Measurements from ENCODE around the gene HIPK2.
A peak's percentile ranks its signal among the peaks of the same experiment; 100 is the strongest.
"Not testable (repeated sequence)": the region's sequence is repeated elsewhere in the genome, so short reads cannot be mapped to it uniquely, and the experiment has no call there.

Gene HIPK2

DNA sequence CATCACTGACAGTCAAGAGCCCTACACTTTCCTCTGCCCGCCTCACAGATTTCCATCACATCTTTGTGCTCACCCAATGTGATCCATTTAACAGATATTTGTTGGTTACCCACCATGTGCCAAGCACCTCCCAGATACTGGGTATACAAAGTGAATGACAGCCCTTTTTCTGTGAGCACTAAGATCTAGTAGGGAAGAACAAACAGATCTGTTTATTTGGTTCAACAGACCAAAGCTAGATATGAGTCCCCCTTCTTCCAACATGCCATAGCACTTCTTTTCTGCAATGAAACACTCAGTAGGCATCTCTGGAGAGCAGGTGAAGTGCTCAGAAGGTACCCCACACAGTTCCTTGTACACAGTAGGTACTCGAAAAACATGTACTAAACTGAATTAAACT lies 101.4 kb downstream of the HIPK2 start:
- TF ChIP-seq, protein P1, sequence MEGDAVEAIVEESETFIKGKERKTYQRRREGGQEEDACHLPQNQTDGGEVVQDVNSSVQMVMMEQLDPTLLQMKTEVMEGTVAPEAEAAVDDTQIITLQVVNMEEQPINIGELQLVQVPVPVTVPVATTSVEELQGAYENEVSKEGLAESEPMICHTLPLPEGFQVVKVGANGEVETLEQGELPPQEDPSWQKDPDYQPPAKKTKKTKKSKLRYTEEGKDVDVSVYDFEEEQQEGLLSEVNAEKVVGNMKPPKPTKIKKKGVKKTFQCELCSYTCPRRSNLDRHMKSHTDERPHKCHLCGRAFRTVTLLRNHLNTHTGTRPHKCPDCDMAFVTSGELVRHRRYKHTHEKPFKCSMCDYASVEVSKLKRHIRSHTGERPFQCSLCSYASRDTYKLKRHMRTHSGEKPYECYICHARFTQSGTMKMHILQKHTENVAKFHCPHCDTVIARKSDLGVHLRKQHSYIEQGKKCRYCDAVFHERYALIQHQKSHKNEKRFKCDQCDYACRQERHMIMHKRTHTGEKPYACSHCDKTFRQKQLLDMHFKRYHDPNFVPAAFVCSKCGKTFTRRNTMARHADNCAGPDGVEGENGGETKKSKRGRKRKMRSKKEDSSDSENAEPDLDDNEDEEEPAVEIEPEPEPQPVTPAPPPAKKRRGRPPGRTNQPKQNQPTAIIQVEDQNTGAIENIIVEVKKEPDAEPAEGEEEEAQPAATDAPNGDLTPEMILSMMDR (conservative IDR thresholded peaks at IDR 0.05), result no peak
- peak overlapping the region; percentile 98; the same call in 1 of the 2 replicates for H3K27ac ChIP-seq

GRCh38 chr7:139675127-139676125 lies 102.4 kb downstream of the HIPK2 start:
- TF ChIP-seq, protein P1 (conservative IDR thresholded peaks at IDR 0.05), result no peak
- peak overlapping the region; percentile 98 for H3K27ac ChIP-seq

DNA sequence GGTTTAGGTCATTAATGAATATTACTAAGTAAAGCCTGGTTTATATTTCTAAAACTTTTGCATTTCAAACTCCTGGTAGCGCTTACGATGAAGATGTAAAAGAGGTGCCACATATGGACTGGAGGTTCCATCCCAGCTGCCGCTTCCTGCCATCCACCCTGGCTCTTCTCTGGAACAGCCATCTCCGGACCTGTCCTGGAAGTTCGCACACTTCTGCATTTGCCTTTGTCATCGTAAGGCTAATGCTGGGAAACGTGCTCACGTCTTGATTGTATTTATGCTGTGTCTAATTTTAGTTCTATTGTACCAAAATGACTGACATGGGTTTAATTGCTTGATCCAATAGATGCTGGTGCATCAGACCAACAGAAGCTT lies 103.1 kb downstream of the HIPK2 start:
- peak overlapping the region; percentile 98 for H3K27ac ChIP-seq
- TF ChIP-seq, protein P1 (conservative IDR thresholded peaks at IDR 0.05), result no peak

- peak overlapping the region; percentile 98 for H3K27ac ChIP-seq
- TF ChIP-seq, protein P1 (conservative IDR thresholded peaks at IDR 0.05), result no peak
These were observed 103.5 kb downstream of the HIPK2 start for GRCh38 chr7:139674341-139674740.

GRCh38 chr7:139673762-139674161 lies 104.0 kb downstream of the HIPK2 start:
- TF ChIP-seq, protein P1 (conservative IDR thresholded peaks at IDR 0.05), result no peak
- peak overlapping the region; percentile 98 for H3K27ac ChIP-seq

GRCh38 chr7:139673230-139673629 lies 104.6 kb downstream of the HIPK2 start:
- peak overlapping the region; percentile 98 for H3K27ac ChIP-seq
- TF ChIP-seq, protein P1 (conservative IDR thresholded peaks at IDR 0.05), result no peak

- TF ChIP-seq, protein P1 (conservative IDR thresholded peaks at IDR 0.05), result no peak
- H3K27ac ChIP-seq, result peak overlapping the region; percentile 98
These were observed 105.8 kb downstream of the HIPK2 start for GRCh38 chr7:139671967-139672366.

DNA sequence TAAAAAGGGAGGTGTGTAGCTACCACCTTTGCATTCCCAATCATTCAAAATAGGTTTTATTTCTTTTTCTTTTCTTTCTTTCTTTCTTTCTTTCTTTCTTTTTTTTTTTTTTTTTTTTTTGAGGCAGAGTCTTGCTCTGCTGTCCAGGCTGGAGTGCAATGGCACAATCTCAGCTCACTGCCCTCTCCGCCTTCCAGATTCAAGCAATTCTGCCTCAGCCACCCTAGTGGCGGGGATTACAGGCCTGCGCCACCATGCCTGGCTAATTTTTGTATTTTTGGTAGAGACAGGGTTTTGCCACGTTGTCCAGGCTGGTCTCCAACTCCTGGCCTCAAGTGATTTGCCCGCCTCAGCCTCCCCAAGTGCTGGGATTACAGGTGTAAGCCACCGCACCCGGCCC lies 107.1 kb downstream of the HIPK2 start:
- H3K27ac ChIP-seq, result not testable (repeated sequence)
